ENCODE data around the gene BNIP3.
"Not testable (repeated sequence)": the region's sequence is repeated elsewhere in the genome, so short reads cannot be mapped to it uniquely, and the experiment has no call there.

BNIP3 gene

GRCh38 chr10:132001238-132001972, 19.7 kb upstream of the BNIP3 start:
- no peak for ATAC-seq
- no peak for DNase-seq

- no peak for DNase-seq
- no peak for ATAC-seq
Measured at GRCh38 chr10:131998845-131999681, 17.3 kb upstream of the BNIP3 start.

GRCh38 chr10:131998050-131998844, 16.5 kb upstream of the BNIP3 start:
- DNase-seq (no peak), ATAC-seq (no peak)

- ATAC-seq (no peak), DNase-seq (no peak)
Measured at GRCh38 chr10:131997366-131998049, 15.8 kb upstream of the BNIP3 start.

- ATAC-seq (no peak), DNase-seq (no peak)
Measured at GRCh38 chr10:131996466-131997365, 15.0 kb upstream of the BNIP3 start.

- no peak for DNase-seq
- ATAC-seq, result no peak
Measured at GRCh38 chr10:131994435-131994834, 12.7 kb upstream of the BNIP3 start.

- ATAC-seq (no peak), DNase-seq (no peak)
Measured at GRCh38 chr10:131993275-131993674, 11.6 kb upstream of the BNIP3 start.

GRCh38 chr10:131991726-131992125, 10.0 kb upstream of the BNIP3 start:
- ATAC-seq, result no peak
- DNase-seq, result no peak

- not testable (repeated sequence) for DNase-seq, ATAC-seq
Measured at GRCh38 chr10:131987786-131988185, 6.1 kb upstream of the BNIP3 start.

GRCh38 chr10:131987301-131987700, 5.6 kb upstream of the BNIP3 start:
- ATAC-seq, DNase-seq: not testable (repeated sequence)

GRCh38 chr10:131986851-131987250, 5.1 kb upstream of the BNIP3 start:
- not testable (repeated sequence) for DNase-seq, ATAC-seq

- DNase-seq (no peak), ATAC-seq (no peak)
Measured at GRCh38 chr10:131983780-131984179, 2.1 kb upstream of the BNIP3 start.

GRCh38 chr10:131982796-131983195, 1.1 kb upstream of the BNIP3 start:
- DNase-seq (no peak), ATAC-seq (no peak)

- ATAC-seq (peak; percentile 6), DNase-seq (peak; percentile 28)
Measured at GRCh38 chr10:131982185-131982756, 548 bp upstream of the BNIP3 start.

- ATAC-seq (no peak), DNase-seq (no peak)
Measured at GRCh38 chr10:131980761-131981428, 828 bp downstream of the BNIP3 start.

GRCh38 chr10:131980321-131980720, 1.4 kb downstream of the BNIP3 start:
- no peak for ATAC-seq
- no peak for DNase-seq

GRCh38 chr10:131979821-131980270, 1.9 kb downstream of the BNIP3 start:
- DNase-seq (no peak), ATAC-seq (no peak)

GRCh38 chr10:131979336-131979735, 2.4 kb downstream of the BNIP3 start:
- ATAC-seq, result no peak
- no peak for DNase-seq

GRCh38 chr10:131978851-131979250, 2.9 kb downstream of the BNIP3 start:
- DNase-seq (no peak), ATAC-seq (no peak)

- ATAC-seq, result no peak
- no peak for DNase-seq
Measured at GRCh38 chr10:131978366-131978765, 3.4 kb downstream of the BNIP3 start.

Data from stimulated activated naive CD8-positive, alpha-beta T cell treated with anti-CD3 and anti-CD28 coated beads, Interleukin-15, Interleukin-2, amounts not matched to agents 100 U/mL and 50 U/mL, for 24 hours (primary cell).